ENCODE measurements around the gene TRAPPC10.

The TRAPPC10 gene

DNA sequence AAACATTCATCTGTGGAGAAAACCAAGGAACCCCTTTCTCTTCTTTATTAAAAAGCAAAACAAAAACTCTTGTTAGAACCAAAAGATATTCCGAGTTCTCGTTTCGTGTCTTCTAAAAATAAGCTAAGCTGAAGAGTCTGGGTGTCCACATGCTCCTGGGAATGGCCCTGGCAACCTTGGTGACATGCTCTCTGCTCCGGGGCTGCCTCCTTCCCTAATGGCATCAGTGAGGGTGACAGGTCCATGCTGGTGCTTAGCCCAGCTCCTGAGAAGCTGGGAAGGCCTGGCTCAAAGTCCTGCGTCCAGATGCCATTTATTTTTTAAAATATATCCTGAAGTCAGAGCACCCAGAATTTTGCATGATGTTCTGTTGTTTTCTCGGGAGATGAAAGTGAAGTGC, 24.6 kb upstream of the TRAPPC10 start:
- no peak for DNase-seq (ENCODE audit: extremely low read depth, insufficient read length)
- Histone ChIP-seq H3K4me3 (replicated peaks; ENCODE audit: low read depth, low read length) (no peak overlapping the region), H3K27me3 (replicated peaks; ENCODE audit: control insufficient read depth, insufficient read depth, low read length) (no peaks in the 10 kb centered on the region), H3K36me3 (ENCODE audit: control insufficient read depth, insufficient read depth, low read length) (no peaks in the 10 kb centered on the region; the same call in none of the 2 replicates)
- no peak for TF ChIP-seq CTCF (IDR thresholded peaks at IDR 0.05; ENCODE audit: insufficient read depth, low read length, poor library complexity, severe bottlenecking)

DNA sequence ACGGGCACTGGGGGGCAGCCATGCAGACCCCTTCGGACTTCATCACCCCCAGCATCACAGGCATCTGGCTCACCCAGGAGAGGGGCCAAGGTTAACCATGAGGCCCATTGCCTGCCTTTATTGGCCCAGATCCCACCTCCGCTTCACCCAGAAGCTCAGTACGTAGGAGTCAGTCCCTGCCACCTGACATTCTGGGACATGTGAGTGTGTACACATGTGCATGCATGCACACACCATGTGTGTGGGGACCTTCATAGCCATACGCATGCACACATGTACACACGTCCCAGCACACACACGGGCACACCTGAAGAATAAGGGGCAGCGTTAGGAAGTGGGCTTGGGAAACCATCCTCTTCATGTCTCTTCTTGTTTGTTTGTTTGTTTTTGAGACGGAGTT, 24.1 kb upstream of the TRAPPC10 start:
- DNase-seq (ENCODE audit: extremely low read depth, insufficient read length) = no peak
- TF ChIP-seq CTCF (IDR thresholded peaks at IDR 0.05; ENCODE audit: insufficient read depth, low read length, poor library complexity, severe bottlenecking) = no peak

DNA sequence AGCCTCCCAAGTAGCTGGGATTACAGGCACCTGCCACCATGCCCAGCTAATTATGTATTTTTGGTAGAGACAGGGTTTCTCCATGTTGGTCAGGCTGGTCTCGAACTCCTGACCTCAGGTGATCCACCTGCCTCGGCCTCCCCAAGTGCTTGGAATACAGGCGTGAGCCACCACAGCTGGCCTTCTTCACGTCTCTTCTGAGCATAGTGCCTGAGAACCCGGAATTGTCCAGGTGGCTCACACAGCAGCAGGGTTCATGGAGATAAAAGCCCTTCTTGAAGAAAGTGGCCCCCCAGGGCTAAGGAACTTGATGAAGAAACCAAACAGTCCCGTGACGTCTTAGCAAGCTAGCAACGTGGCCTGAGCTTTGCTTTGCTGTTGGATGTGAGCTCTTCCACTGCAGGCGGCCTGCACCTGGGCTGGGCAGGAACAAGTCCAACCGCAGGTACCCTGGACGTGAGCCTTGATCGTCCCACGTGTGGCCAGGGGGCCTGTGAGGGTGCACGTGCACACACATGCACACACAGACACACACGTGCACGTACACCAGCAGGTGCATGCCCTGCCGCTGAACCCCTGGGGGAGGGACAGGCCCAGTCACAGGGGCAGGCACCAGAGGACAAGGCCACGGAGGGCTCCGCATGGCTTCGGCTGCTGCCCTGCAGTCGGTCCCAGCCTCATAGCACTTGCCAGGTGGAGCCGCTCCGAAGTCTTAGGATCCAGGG, 23.4 kb upstream of the TRAPPC10 start:
- H3K36me3 ChIP-seq (ENCODE audit: control insufficient read depth, insufficient read depth, low read length) = no peaks in the 10 kb centered on the region; the same call in 1 of the 2 replicates
- peaks cover 1% of the 10 kb centered on the region; the same call in 1 of the 2 replicates for H3K27me3 ChIP-seq (replicated peaks; ENCODE audit: control insufficient read depth, insufficient read depth, low read length)
- no peak for TF ChIP-seq CTCF (IDR thresholded peaks at IDR 0.05; ENCODE audit: insufficient read depth, low read length, poor library complexity, severe bottlenecking)
- no peak overlapping the region for H3K4me3 ChIP-seq (replicated peaks; ENCODE audit: low read depth, low read length)
- DNase-seq (ENCODE audit: extremely low read depth, insufficient read length) = no peak

More for the DNA sequence above, 24.1 kb upstream of the TRAPPC10 start:
- H3K27me3 ChIP-seq (replicated peaks; ENCODE audit: control insufficient read depth, insufficient read depth, low read length) = no peaks in the 10 kb centered on the region
- H3K36me3 ChIP-seq (ENCODE audit: control insufficient read depth, insufficient read depth, low read length) = no peaks in the 10 kb centered on the region; the same call in none of the 2 replicates
- H3K4me3 ChIP-seq (replicated peaks; ENCODE audit: low read depth, low read length) = no peak overlapping the region

- Histone ChIP-seq H3K4me3 (replicated peaks; ENCODE audit: low read depth, low read length) (no peak overlapping the region), H3K27me3 (replicated peaks; ENCODE audit: control insufficient read depth, insufficient read depth, low read length) (peaks cover 1% of the 10 kb centered on the region; the same call in 1 of the 2 replicates), H3K36me3 (ENCODE audit: control insufficient read depth, insufficient read depth, low read length) (no peaks in the 10 kb centered on the region)
- TF ChIP-seq CTCF (IDR thresholded peaks at IDR 0.05; ENCODE audit: insufficient read depth, low read length, poor library complexity, severe bottlenecking) = no peak
- DNase-seq (ENCODE audit: extremely low read depth, insufficient read length) = no peak
Observed at GRCh38 chr21:43989401-43989800, 22.7 kb upstream of the TRAPPC10 start.

- Histone ChIP-seq H3K36me3 (ENCODE audit: control insufficient read depth, insufficient read depth, low read length) (no peaks in the 10 kb centered on the region), H3K4me3 (replicated peaks; ENCODE audit: low read depth, low read length) (no peak overlapping the region), H3K27me3 (replicated peaks; ENCODE audit: control insufficient read depth, insufficient read depth, low read length) (peaks cover 1% of the 10 kb centered on the region)
- no peak for DNase-seq (ENCODE audit: extremely low read depth, insufficient read length)
- no peak for TF ChIP-seq CTCF (IDR thresholded peaks at IDR 0.05; ENCODE audit: insufficient read depth, low read length, poor library complexity, severe bottlenecking)
Observed at GRCh38 chr21:43991447-43991991, 20.6 kb upstream of the TRAPPC10 start.
